Activated naive CD4-positive, alpha-beta T cell (primary cell): ENCODE results near the gene PRRX1.

Experiments
- DNase-seq, 4 experiments: peaks; one replicate each; lab custom pipeline; 2025; lab: John Stamatoyannopoulos, UW

Gene PRRX1

DNA sequence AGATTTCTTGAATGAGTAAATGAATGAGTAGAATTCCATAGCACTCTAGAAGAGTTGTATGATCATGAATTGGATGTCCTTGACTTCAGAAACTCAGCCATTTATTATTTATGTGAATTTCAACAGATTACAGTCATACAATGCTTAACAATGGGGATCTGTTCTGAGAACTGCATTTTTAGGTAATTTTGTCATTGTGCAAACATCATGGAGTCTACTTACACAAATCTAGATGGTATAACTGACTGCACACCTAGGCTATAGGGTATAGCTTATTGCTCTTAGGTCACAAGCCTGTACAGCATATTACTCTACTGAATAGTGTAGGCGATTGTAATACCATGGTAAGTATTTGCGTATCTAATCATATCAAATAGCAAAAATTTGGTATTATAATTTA is 59.6 kb downstream of the PRRX1 start:
- DNase-seq: no peak

DNA sequence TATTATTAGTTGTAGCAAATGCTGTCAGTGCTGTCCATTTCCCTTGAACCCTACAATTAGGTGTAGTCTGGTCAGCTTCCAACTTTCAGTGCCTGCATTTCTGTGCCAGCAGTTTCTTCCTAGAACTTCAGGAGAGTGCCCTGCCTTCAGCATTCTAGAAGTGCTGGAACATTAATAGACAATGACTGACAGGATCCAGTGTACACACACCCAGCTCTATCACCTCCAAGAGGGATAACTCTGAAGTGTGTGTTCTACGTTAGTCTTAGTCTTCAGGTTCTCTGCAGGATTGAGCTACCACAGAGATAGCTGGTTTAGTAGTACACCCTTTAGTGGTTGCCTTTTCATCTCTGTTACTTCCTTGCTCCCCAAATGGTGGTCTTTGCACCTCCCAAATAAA is 61.4 kb downstream of the PRRX1 start:
- DNase-seq: no peak

DNA sequence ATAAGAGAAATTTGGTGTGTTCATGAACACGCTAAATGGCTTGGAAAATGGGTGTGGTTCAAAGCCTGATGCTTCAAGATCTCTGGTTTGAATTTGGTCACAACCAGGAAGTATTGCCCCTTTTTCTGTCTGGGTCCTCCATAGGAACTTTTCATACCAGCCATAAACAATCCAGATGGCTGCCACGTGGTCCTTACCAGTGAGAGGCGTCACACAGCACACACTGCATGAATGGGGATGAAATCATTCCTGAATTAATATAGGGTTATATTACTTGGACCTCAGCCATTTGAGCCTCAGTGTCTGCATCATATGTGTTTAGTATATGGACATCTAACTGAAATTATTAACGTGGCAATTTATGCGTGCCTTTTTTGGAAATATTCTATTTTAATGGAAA is 64.0 kb downstream of the PRRX1 start:
- no peak for DNase-seq

DNA sequence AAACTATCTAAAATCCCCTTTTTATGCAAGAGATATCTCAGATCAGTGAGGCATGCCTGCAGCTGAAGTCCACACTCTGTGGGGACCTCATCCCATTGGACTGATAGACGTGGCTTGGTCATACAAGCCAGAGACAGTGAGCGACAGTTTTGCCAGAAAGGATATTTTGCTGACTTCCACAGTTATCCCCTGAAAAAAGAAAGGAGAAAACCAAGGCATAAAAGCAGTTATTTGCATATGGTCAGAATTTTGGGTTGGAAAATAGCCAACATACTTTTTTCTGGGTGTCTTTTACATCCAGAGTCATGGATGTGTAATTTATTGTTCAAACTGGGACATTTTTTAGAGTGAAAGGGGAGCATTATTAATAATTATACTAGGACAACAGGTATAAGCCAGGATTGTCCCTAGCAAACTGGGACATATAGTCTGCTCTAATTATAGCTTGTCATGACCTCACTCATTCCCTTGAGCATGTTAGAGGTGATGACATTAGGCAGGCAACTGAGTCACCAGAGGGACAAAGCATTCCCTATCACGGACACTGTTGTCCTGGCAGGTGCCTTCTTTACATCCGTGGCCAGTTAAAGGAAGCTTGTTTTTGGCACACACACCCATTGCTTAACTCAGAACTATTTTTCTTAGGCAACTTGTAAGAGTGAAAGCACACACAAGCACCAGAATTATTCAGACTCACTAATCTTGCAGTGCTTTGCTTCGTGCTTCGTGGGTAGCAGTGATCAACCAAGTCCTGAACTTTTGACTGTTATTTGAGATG is 65.5 kb downstream of the PRRX1 start:
- no peak for DNase-seq

DNA sequence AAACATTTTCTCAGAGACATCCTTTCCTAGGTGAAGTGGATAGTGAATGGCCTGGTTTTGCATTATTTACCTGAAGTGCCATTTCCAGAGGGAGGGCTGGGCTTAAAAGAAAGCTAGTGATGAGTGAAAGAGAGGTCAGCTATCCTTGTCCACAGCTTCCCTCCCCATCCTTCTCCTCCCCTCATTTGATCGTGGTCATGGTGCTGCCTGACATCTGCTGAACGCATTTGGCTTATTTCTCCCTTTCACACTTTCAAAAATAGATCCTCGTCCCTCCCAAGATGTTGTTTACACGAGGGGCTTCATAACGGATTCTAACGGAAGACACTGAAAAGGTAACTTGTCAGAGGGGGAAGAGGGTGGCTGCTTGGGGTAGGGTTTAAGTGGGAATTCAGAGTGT is 66.1 kb downstream of the PRRX1 start:
- DNase-seq: no peak

DNA sequence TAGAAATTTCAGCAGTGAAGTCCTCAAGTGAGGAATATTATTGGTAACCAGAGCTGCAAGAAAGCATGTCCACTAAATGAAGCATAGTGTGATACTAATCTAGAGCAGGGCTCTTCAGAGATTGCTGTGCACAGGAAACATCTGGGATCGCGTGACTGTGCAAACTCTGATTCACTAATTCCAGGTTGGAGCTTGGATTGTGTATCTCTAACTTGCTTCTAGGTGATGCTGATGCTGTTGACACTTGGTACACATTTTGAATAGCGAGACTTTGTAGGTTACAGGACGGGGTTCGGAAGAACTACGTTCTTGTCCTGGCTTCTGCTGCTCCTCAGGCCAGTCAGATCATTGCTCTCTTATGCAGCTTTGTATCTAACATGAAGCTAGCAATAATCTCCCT is 66.5 kb downstream of the PRRX1 start:
- no peak for DNase-seq

DNA sequence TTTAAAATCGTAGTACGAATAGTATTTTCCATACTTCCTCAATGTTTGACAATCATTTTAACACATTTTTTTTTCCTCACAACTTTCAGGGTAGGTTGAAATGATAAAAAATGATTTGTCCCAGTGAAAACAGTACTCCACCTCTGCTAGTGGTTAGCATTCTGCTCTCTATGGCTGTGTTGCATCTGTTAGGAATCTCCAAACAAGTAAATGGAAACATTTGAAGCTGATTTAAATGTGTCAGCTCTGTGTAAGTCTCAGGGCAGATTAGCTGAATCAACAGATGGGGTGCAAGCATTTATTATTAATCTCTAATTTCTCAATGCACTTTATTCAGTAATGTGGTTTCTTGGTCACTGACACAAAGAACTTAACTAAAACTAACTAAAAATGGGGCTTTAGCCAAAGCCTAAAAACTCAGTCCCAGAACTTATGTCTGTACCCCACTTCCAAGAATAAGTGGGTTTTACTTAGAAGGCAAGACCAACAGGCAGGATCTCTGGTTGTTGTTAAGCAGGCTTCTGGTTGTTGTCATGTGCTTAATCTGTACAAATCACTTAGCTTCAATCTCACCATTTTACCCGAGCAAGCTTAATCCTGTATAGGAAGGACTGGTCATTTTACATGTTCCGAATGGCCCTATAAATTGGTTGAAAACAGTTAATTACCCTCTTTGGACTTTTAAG is 67.8 kb downstream of the PRRX1 start:
- DNase-seq: no peak

DNA sequence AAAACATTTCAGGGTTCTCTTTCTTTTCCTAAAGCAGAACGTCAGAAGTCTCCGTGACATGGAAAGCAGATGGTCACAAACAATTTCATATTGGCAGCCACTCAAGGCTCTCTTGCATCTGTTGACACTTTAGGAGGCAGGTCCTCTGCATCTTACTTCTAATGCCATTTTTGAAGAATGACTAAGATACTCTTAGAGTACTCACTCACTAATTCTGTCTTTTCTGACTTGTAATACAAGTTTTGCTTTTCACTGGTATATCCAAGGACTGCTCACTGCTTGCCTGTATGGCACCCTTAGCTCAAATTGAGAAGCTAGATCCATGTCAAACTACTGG is 68.3 kb downstream of the PRRX1 start:
- DNase-seq: no peak

DNA sequence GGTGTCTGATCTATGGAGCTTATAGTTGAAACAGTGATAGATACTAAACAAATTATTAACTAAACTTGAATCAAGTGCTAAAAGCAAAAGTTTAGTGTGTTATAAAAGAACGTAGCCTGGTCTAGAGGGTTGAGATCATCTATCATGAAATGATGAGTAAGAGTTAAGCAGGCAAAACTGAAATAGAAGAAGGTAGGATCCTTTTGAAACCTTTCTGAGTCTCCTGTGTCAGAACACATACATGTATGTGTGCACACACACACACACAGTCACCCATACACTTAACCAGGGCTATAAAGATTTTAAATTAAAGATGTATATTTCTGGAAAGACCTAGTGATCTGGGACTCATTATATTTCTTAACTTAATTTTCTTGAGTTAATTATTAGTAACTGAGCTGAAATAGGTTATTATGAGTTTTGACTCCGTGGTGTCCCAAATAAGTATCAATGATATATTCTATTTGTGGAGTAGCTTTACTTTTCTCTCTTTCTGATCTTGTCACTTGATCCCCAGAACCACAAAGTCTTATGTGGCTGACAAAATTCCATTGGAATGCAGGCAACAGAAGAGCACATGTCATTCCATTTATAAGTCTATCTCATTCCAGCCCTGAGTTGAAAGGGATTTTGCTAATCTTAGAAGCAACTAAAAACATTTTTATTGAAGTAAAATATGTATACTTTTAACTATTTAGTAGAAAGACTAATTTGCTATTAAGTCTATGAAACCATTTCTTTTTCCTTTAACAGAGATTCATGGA is 70.7 kb downstream of the PRRX1 start:
- DNase-seq: no peak

DNA sequence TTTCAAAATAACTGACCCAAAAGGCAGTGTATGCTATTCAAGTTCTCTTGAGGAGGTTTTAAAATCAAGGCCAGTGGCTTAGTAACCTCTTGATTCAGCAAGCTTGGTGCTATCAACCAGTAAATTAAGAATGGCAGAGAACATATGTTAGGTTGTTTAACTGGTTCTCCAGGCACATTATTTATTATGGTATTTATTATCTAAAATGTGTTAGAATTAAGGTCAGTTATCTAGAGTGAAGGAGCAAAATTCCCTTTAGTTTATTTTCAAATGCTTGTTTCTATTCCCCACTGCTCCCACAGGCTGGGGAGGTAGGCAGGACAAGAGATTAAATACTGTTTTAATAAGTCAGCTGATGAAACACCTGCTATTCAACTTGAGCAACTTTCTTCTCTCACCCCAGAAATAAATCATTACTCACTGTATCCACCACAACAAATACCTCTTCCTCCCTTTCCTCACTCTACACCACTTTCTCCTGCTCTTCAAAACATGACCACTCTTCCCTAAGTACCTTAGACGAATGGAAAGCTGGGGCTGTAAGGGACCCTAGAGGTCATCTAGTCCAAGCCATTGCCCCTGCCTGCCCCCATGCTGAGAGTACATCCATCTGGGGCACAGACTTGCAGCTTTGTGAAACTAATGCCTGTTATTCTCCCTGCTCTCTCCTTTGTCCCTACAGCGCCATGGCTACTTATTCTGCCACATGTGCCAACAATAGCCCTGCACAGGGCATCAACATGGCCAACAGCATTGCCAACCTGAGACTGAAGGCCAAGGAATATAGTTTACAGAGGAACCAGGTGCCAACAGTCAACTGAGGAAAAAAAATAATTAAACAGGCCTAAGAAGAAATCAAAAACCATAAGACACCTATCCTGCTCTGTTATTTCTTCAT is 71.7 kb downstream of the PRRX1 start:
- DNase-seq: no peak

DNA sequence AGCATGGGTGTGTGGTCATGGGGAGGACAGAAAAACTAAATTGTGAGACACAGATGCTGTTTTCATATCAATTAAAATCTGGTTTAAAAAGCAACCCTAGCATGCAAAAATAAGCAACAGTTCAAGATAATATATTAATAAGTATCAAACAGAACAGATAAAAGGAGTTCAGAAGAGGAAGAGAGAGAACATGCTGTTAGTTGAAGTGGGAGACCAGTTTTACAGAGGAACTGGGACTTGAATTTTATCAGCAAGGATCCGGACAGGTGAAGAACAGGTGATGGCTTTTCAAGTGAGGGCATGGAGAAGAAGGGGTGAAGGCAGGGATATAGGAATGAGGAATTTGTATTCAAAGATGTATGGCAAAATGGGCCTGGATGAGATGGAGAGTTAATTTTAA is 75.9 kb downstream of the PRRX1 start:
- DNase-seq: no peak

DNA sequence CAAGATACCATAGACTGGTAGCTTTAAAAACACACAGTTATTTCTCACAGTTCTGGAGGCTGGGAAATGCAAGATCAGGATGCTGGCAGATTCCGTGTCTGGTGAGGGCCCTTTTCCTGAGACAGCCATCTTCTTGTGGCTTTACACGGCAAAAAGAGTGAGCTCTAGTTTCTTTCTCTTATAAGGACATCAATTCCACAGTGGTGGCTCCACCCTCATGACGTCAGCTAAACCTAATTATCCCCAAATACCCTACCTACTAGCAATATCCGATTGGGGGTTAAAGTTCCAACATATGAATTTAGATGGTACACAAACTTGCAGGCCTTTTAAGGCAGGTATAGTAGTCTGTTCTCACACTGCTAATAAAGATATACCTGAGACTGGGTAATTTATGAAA is 77.7 kb downstream of the PRRX1 start:
- DNase-seq: no peak

DNA sequence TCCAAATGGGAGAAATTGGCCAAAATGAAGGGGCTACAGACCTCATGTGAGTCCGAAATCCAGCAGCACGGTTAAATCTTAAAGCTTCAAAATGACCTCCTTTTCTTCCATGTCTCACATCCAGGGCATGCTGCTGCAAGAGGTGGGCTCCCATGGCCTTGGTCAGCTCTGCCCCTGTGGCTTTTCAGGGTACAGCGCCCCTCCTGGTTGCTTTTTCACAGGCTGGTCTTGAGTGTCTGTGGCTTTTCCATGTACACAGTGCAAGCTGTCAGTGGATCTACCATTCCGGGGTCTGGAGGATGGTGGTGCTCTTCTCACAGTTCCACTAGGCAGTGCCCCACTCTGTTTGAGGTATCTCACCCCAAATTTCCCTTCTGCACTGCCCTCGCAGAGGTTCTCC is 78.7 kb downstream of the PRRX1 start:
- no peak for DNase-seq

DNA sequence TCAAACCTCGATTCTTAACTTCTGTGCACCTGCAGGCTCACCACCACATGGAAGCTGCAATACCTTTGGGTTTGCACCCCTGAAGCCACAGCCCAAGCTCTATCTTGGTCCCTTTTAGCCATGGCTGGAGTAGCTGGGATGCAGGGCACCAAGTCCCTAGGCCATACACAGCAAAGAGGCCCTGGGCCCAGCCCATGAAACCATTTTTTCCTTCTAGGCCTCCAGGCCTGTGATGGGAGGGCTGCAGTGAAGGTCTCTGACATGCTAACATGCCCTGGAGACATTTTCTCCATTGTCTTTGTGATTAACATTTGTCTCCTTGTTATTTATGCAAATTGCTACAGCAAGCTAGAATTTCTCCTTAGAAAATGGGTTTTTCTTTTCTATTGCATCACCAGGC is 79.2 kb downstream of the PRRX1 start:
- DNase-seq: no peak

DNA sequence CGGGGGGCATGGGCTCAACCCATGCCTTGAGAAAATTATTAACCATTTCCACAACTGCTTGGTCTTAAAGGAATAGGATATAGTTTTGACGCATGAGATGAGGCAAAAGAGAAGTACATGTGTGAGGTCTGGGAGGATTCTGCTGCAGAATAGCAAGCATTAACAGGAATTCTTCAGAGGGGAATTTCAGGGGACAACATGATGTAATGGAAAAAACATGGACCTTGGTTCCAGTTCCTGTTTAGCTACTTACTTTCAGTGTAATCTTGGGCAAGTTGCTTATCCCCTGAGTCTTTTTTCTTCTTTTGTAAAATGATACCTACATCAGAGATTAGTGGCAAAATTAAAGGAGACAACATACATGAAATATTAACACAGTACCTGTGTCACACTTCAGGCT is 85.6 kb downstream of the PRRX1 start:
- DNase-seq: no peak

DNA sequence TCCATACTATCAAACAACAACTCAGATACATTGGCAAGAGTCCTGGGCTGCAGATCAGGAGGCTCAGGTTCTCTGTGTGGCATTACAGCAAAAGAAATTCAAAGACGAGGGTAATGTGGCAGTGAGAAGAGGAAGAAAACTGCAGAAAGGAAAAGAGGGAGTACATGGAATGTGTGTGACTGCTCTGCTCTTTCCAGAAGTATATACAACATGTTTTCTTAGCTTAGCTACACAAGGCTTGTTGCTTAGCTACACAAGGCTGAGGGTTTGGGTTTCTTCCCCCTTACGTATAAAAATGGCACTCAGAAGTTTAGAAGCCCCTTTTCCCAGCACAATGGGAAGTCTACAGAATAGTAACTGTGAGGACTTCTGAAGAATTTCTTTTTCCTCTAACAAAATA is 86.0 kb downstream of the PRRX1 start:
- DNase-seq: no peak

DNA sequence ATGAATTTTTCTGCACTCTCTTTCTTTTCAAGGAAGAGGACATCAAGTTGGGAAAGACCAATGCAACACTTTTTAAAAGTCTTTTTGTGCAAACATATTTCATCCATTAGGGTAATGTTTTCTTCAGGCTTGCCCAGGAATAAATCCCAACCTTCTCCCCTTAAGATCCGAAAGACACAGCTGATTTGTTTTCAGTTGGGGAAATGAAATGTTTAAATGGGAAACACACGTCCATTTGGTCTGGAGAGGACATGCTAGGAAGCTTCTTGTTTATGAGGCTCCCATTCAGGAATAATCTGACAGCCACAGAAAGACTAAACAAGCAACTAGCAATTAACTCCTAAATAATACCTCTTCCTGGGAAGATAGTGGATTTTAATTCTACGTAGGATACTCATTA is 91.9 kb downstream of the PRRX1 start:
- DNase-seq: no peak

DNA sequence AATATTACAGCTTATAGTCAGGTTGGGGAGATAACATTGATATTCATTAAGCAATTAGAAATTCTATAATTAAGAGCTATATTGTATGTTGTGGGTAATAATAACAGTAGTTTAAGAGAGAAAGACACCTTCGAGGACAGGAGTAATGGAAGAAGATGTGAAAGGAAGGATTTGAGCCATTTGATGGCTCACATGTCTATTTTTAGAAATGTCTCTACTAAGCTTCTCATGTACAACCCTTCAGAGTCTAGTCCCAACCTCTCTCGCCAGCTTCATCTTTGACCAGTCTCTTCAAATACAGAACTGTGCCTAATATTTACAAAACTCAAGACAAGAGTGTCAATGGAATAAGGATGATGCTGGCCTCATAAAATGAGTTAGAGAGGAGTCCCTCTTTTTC is 95.1 kb downstream of the PRRX1 start:
- no peak for DNase-seq

DNA sequence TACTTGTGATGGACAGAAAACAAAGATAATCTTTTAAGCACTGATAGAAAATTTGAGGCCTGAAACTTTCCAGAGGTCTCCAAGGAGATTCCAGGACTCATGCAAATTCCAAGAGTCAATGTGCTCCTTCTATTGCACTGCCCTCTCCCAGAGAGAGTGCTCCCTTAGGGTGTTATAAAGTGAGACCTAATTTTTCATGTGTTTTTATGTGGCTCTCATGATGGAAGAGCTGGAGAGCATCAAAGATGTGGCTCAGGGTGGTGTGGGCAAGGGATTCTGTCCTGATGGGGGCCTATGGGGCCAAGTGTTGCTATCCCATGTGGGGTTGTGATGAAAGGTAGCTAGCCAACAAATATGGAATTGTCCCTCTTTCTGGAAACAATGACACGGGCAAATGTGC is 101.3 kb downstream of the PRRX1 start:
- DNase-seq: no peak

DNA sequence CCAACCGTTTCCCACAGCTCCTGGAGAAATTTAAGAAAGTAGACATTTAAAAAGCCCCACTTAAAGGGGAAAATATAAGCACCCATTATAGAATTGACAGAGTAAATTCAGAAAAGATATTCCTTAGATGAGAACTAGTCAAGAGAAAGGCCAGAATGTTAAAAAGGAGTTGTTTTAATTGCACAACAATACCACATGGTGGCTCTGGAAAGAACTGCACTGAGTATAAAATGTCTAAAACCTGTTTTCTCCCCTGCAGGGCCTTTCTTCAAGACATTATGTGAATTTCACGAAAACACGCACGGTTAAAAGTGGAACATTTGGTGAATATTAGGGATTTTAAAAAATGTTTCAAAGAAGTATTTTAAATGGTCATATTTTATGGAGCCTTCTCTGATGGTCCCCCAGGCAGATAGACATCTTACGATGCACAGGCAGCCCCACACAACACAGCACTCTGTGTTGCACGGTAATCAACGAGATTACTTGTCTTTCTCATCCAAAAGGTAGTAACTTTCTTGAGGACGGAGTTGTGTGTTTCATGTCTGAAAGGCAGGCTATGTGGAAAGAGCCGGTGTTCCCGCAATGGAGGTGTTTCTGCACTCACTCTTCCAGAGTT is 101.9 kb downstream of the PRRX1 start:
- no peak for DNase-seq

DNA sequence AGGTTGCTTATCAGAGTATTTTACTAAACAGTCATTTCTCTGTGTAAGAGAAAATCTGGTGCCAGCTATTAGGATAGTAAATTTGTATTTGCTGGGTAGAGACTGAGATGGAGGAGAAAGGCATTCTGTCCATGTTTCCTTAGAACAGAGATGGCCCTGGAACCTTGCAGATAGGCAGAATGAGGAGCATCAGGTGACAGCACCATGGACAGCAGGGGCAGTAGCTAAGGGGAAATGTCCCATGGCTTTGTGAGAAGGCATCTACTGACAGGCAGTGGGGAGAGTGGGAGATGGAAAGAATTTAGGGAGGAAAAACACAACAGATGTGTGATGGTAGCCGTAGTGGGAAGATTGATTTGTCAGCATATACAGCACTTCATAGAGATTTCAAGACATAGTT is 105.0 kb downstream of the PRRX1 start:
- no peak for DNase-seq

DNA sequence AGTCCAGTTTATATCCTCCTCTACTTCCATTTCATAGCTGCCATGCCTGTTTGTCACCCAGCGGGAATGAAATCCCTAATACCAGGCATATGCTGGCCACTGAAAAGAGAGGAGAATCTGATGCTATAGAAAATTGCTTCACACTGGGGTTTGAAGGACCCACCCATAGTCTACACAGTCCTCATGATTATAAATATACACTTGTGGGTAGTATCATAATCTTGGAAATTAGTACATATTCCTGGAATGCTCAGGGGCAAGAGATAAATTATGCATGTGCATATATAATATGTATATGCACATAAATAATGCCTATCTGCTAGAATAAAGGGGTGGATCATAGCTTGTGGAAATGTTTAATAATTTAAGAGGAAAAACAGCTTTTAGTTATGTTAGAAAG is 105.8 kb downstream of the PRRX1 start:
- DNase-seq: no peak
